Stomach (tissue), 9 donors: Measurements from ENCODE around the gene MAST3. TPM values are rescaled to one million over a fixed set of nuclear protein-coding genes. Genes with fewer than 3 reads are reported as not detected.

Experiments
- DNase-seq, 2 donors: peaks; one replicate each; pipeline versions ENCODE4 v3.0.0 to v3.0.0-alpha.2; 2013 to 2019
- H3K27ac ChIP-seq, 5 donors: fragments of 200-600 bp in 4 of 5; sonication (generic) in 4 of 5; one replicate each; pipeline ENCODE4 v1.5.1; 2013 to 2019; ENCODE audit warnings: mild to moderate bottlenecking in 1 of 5, moderate library complexity in 1 of 5
- H3K27me3 ChIP-seq, 3 donors: fragments of 200-600 bp; sonication (generic); one replicate each; pipeline ENCODE4 v1.5.1; 2017 to 2019; ENCODE audit warnings: mixed run types in 1 of 3
- H3K36me3 ChIP-seq, 4 donors: fragments of 200-600 bp; sonication (generic); 1 replicate in 3 of 4; 2 replicates in 1 of 4; pipeline ENCODE4 v1.5.1; 2016 to 2019
- H3K4me1 ChIP-seq, 4 donors: fragments of 200-600 bp; sonication (generic); one replicate each; pipeline ENCODE4 v1.5.1; 2016 to 2019
- H3K4me3 ChIP-seq, 4 donors: fragments of 200-600 bp; sonication (generic) in 3 of 4; one replicate each; pipeline ENCODE4 v1.5.1; 2016 to 2019; ENCODE audit warnings: mild to moderate bottlenecking in 1 of 4
- H3K9me3 ChIP-seq, 4 donors: fragments of 200-600 bp; sonication (generic); one replicate each; pipeline ENCODE4 v1.5.1; 2016 to 2019
- EP300 ChIP-seq: sonication (generic); formaldehyde crosslinking; IDR thresholded peaks from one replicate; pipeline ENCODE4 v1.6.1; 2017; ENCODE audit warnings: antibody characterized with exemption
- POLR2A ChIP-seq, 4 donors: fragments of 450-650 bp; IDR thresholded peaks; one replicate each; pipeline ENCODE4 v1.6.1; 2016; ENCODE audit warnings: antibody characterized with exemption in 4 of 4, control low read depth in 2 of 4, mild to moderate bottlenecking in 1 of 4, moderate library complexity in 1 of 4
- POLR2AphosphoS5 ChIP-seq, 3 donors: sonication (generic); formaldehyde crosslinking; IDR thresholded peaks; one replicate each; pipeline ENCODE4 v1.6.1; 2016; ENCODE audit warnings: antibody characterized with exemption in 3 of 3
- WGBS, 5 donors: extraction: QIAGEN DNeasy Blood & Tissue Kit in 3 of 5; methylation state at CpG; one replicate each; pipeline versions ENCODE4 v1.1.5 to v1.1.7; 2013 to 2018; 5-methylcytosine and 5-hydroxymethylcytosine counted together
- intact Hi-C: fragments of 100-400 bp; cut with DNase I; formaldehyde crosslinking; loops from one replicate; pipeline ENCODE4 v1.15.1; 2023; ENCODE audit warnings: low total_unique reads
- polyA plus RNA-seq, 3 donors: library from polyadenylated mRNA; stranded (reverse); fragments of 200-250 nt; gene quantifications; one replicate each; pipeline ENCODE4 v1.2.3, GENCODE V29; 2013
- total RNA-seq, 5 donors: library from RNA; depleted of rRNA; stranded (reverse); fragments of >200 nt; gene quantifications; one replicate each; pipeline versions ENCODE4 v1.1.0 to v1.2.3, GENCODE V29; 2014 to 2016
- TF ChIP-seq, protein P1 (sequence below), 7 experiments: fragments of 450-650 bp in 4 of 7; fragments of 200-600 bp in 3 of 7; sonication (generic) in 3 of 7; IDR thresholded peaks; one replicate each; pipeline ENCODE4 v1.5.1; 2016 to 2019; ENCODE audit warnings: antibody characterized with exemption in 7 of 7, control low read depth in 2 of 7, mild to moderate bottlenecking in 1 of 7
- donor health status: healthy with polysubstance abuse.
- donor health status: Bipolar disorder and iron deficiency.
- donor health status: healthy.

Gene MAST3
- total and polyA plus RNA-seq, 8 donors, result 1.7 to 29.0 (median 6.9) TPM

DNA sequence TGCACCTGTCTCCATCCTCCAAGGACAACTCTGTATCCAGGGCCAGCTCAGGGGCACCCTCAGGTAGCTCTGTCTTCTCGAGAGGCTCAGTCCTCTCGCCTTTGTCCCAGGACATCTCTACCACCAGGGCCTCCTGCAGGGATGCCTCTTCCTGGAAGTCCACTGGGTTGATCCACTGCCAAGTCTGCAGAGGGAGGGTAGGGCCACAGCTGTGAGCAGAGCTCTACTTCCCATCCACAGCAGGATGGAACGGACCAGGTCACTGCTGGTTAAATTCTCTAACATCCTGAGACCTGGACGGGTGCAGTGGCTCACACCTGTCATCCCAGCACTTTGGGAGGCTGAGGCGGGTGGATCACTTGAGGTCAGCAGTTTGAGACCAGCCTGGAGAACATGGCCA is 37.7 kb upstream of the MAST3 start:
- intact Hi-C loops, result loop anchor here (2.0 kb wide), 1 partner anchor 53 kb away; no protein-coding TSS in a partner anchor
- H3K4me3 ChIP-seq, result no peak overlapping the region
- TF ChIP-seq POLR2A (IDR thresholded peaks at IDR 0.05) (no peak), POLR2AphosphoS5 (IDR thresholded peaks at IDR 0.05) (no peak), EP300 (no peak)
- TF ChIP-seq, protein P1, sequence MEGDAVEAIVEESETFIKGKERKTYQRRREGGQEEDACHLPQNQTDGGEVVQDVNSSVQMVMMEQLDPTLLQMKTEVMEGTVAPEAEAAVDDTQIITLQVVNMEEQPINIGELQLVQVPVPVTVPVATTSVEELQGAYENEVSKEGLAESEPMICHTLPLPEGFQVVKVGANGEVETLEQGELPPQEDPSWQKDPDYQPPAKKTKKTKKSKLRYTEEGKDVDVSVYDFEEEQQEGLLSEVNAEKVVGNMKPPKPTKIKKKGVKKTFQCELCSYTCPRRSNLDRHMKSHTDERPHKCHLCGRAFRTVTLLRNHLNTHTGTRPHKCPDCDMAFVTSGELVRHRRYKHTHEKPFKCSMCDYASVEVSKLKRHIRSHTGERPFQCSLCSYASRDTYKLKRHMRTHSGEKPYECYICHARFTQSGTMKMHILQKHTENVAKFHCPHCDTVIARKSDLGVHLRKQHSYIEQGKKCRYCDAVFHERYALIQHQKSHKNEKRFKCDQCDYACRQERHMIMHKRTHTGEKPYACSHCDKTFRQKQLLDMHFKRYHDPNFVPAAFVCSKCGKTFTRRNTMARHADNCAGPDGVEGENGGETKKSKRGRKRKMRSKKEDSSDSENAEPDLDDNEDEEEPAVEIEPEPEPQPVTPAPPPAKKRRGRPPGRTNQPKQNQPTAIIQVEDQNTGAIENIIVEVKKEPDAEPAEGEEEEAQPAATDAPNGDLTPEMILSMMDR (IDR thresholded peaks at IDR 0.05), result no peak
- peaks cover 10 to 14% (median 14%) of the 10 kb centered on the region in 4 donors for H3K4me1 ChIP-seq
- peaks cover 0 to 14% (median 0%) of the 10 kb centered on the region in 3 donors for H3K27me3 ChIP-seq
- no peaks in the 10 kb centered on the region for H3K9me3 ChIP-seq
- no peaks in the 10 kb centered on the region for H3K36me3 ChIP-seq
- no peak for DNase-seq
- no peak overlapping the region for H3K27ac ChIP-seq
- WGBS, 5 donors, result 71 to 89% (median 72%) methylated on average over 5 of the region's 5 CpGs

DNA sequence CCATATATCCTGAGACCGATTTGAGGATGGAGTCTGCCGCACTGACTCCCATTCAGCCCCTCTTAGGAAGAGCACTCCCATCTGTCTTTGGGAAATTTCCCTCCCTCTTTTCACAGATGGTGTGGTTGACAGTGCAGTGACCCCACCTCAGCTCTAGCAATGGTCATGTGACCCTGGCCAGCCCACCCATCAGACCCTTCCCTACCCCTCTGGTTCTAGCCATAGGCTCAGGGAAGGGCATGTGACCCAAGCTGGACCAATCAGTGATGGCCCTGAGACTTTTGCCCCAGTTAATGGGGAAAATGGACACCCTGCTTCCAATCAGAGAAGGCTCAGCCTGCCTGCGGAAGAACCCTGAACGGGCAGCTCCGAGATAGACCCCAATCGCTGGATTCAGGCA is 37.1 kb upstream of the MAST3 start:
- H3K27me3 ChIP-seq, result peaks cover 0 to 14% (median 0%) of the 10 kb centered on the region in 3 donors
- peaks cover 10 to 14% (median 14%) of the 10 kb centered on the region in 4 donors for H3K4me1 ChIP-seq
- TF ChIP-seq POLR2A (IDR thresholded peaks at IDR 0.05) (no peak), EP300 (no peak), POLR2AphosphoS5 (IDR thresholded peaks at IDR 0.05) (no peak)
- TF ChIP-seq, protein P1 (IDR thresholded peaks at IDR 0.05), result no peak
- no peak for DNase-seq
- no peak overlapping the region for H3K4me3 ChIP-seq
- intact Hi-C loops, result no loop called here
- WGBS, 5 donors, result 84 to 89% (median 86%) methylated on average over 6 of the region's 6 CpGs
- H3K36me3 ChIP-seq, result no peaks in the 10 kb centered on the region
- H3K9me3 ChIP-seq, result no peaks in the 10 kb centered on the region
- H3K27ac ChIP-seq, result no peak overlapping the region

DNA sequence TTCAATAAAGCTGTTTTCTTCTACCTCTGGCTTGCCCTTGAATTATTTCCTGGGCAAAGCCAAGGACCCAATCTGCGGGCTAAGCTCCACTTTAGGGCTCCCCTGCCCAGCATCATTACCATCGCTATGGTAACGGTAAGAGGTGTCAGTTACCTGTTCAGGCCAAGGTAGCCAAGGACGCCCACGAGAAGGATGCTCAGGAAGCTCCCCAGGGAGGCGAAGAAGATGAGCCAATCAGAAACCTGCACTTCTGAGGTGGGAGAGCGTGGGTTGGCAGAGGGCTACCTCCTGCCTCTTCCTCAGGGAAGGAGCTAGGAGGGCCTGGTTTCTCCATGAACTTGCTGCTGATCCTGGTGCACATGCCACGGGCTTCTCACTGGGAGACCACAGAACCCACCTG is 35.5 kb upstream of the MAST3 start:
- DNase-seq, result no peak
- Histone ChIP-seq H3K4me3 (no peak overlapping the region), H3K27me3 (peaks cover 0 to 14% (median 0%) of the 10 kb centered on the region in 3 donors), H3K9me3 (no peaks in the 10 kb centered on the region), H3K27ac (no peak overlapping the region), H3K36me3 (no peaks in the 10 kb centered on the region), H3K4me1 (peaks cover 10 to 14% (median 14%) of the 10 kb centered on the region in 4 donors)
- intact Hi-C loops, result no loop called here
- no peak for TF ChIP-seq POLR2AphosphoS5 (IDR thresholded peaks at IDR 0.05)
- TF ChIP-seq POLR2A (IDR thresholded peaks at IDR 0.05), result no peak
- TF ChIP-seq EP300, result no peak
- TF ChIP-seq, protein P1 (IDR thresholded peaks at IDR 0.05), result no peak
- WGBS, 5 donors, result 41 to 56% (median 49%) methylated on average over 8 of the region's 8 CpGs

DNA sequence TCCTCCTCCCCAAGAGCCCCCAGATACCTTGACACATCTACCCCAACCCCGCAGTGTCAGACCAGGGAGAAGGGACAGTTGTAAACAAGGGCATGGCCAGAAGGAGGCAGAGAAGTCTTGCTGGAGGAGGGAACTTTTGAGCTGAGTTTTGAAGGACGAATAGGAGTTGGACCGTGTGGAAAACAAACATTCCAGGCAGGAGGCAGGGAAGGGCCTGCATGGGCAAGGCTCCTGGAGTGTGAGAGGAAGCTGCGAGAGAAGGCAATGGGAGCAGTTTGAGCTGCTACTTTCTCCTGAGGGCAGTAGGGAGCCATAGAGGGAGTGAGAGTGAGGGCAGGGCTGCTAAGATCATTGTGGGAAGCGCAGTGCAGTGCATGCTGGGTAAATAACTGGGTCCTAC is 34.1 kb upstream of the MAST3 start:
- DNase-seq, result no peak
- 49 to 79% (median 64%) methylated on average over 5 of the region's 5 CpGs for WGBS, 5 donors
- TF ChIP-seq, protein P1 (IDR thresholded peaks at IDR 0.05), result no peak
- TF ChIP-seq POLR2A (IDR thresholded peaks at IDR 0.05), result no peak
- no peak for TF ChIP-seq EP300
- no peak for TF ChIP-seq POLR2AphosphoS5 (IDR thresholded peaks at IDR 0.05)
- Histone ChIP-seq H3K27ac (no peak overlapping the region), H3K36me3 (no peaks in the 10 kb centered on the region), H3K4me1 (peaks cover 2 to 4% (median 3%) of the 10 kb centered on the region in 4 donors), H3K27me3 (peaks cover 0 to 14% (median 0%) of the 10 kb centered on the region in 3 donors), H3K4me3 (no peak overlapping the region), H3K9me3 (no peaks in the 10 kb centered on the region)
- intact Hi-C loops, result no loop called here
